ENCODE measurements around the gene PSMB5. TPM values are rescaled to one million over a fixed set of nuclear protein-coding genes. Genes with fewer than 3 reads are reported as not detected.

The PSMB5 gene
- total and polyA plus RNA-seq, 9 of the 15 experiments (the other 6 are each of a cell fraction or from before 2014, with no cell fraction given), result 198 to 1,870 (median 269) TPM

- TF ChIP-seq MGA (IDR thresholded peaks at IDR 0.05) (peak; percentile 56; the same call in 1 of the 2 replicates), ZNF518B (CRISPR knock-in tag; IDR thresholded peaks at IDR 0.05) (no peak), ZNF507 (tag; conservative IDR thresholded peaks at IDR 0.05) (no peak), TSC22D4 (tag; IDR thresholded peaks at IDR 0.05) (no peak), ZBTB1 (CRISPR knock-in tag; IDR thresholded peaks at IDR 0.05; ENCODE audit: borderline replicate concordance, low read depth) (no peak), KLF1 (tag; IDR thresholded peaks at IDR 0.05) (no peak), ZNF197 (CRISPR knock-in tag; IDR thresholded peaks at IDR 0.05; ENCODE audit: low read depth) (no peak), PHB2 (IDR thresholded peaks at IDR 0.05; ENCODE audit: low read depth) (no peak), ZNF449 (CRISPR knock-in tag; IDR thresholded peaks at IDR 0.05) (no peak), HNRNPH1 (optimal IDR thresholded peaks at IDR 0.05; ENCODE audit: low read depth, low read length) (no peak)
Measured at GRCh38 chr14:23056145-23056955, 21.6 kb upstream of the PSMB5 start (continued).
